Neuronal stem cell (in vitro differentiated cells): Measurements from ENCODE around the gene RNF152.

Experiments
- DNase-seq: peaks from one replicate; pipeline ENCODE4 v3.0.0-alpha.2; 2013; ENCODE audit warnings: low spot score
- H2AFZ ChIP-seq: one replicate; pipeline ENCODE4 v1.6.1; 2013; ENCODE audit warnings: mild to moderate bottlenecking, low read length, inconsistent platforms
- H2AK5ac ChIP-seq: 2 replicates; pipeline ENCODE4 v1.6.1; 2013; ENCODE audit warnings: low read depth, mild to moderate bottlenecking, inconsistent platforms, low read length, moderate library complexity, mixed read lengths
- H2BK120ac ChIP-seq: 2 replicates; pipeline ENCODE4 v1.6.1; 2013; ENCODE audit warnings: low read depth, mild to moderate bottlenecking, inconsistent platforms, low read length, moderate library complexity, mixed read lengths
- H2BK12ac ChIP-seq: one replicate; pipeline ENCODE4 v1.6.1; 2013; ENCODE audit warnings: low read length, inconsistent platforms
- H2BK15ac ChIP-seq: 2 replicates; pipeline ENCODE4 v1.6.1; 2013; ENCODE audit warnings: mild to moderate bottlenecking, low read length, inconsistent platforms, mixed read lengths
- H2BK5ac ChIP-seq: one replicate; pipeline ENCODE4 v1.6.1; 2013; ENCODE audit warnings: inconsistent platforms, mild to moderate bottlenecking, low read length, moderate library complexity
- H3K14ac ChIP-seq: one replicate; pipeline ENCODE4 v1.6.1; 2013; ENCODE audit warnings: low read length, inconsistent platforms
- H3K18ac ChIP-seq: 2 replicates; pipeline ENCODE4 v1.6.1; 2013; ENCODE audit warnings: low read length, inconsistent platforms
- H3K23ac ChIP-seq: 2 replicates; pipeline ENCODE4 v1.6.1; 2013; ENCODE audit warnings: low read depth, mild to moderate bottlenecking, mixed read lengths, low read length, inconsistent platforms; ENCODE audit not compliant: poor library complexity
- H3K27ac ChIP-seq: replicated peaks from 3 replicates; pipeline ENCODE4 v1.5.1; 2013; ENCODE audit warnings: low read length, inconsistent platforms
- H3K27me3 ChIP-seq, 3 experiments: 2 replicates each; pipeline ENCODE4 v1.6.1; 2013; ENCODE audit warnings: low read length in 3 of 3, mild to moderate bottlenecking in 2 of 3, inconsistent platforms in 1 of 3, low read depth in 1 of 3, mixed read lengths in 1 of 3, moderate library complexity in 1 of 3; ENCODE audit not compliant: control insufficient read depth in 3 of 3, insufficient read depth in 3 of 3
- H3K36me3 ChIP-seq, 2 donors: replicated peaks in 1 of 2; 2 replicates each; pipeline ENCODE4 v1.6.1; 2013; ENCODE audit warnings: low read length in 2 of 2; ENCODE audit not compliant: control insufficient read depth in 2 of 2, insufficient read depth in 2 of 2
- H3K4ac ChIP-seq: 2 replicates; pipeline ENCODE4 v1.6.1; 2013; ENCODE audit warnings: inconsistent platforms, mild to moderate bottlenecking, low read length, moderate library complexity
- H3K4me1 ChIP-seq, 2 donors: 1 replicate in 1 of 2; 2 replicates in 1 of 2; pipeline ENCODE4 v1.6.1; 2013; ENCODE audit warnings: low read length in 2 of 2, low read depth in 1 of 2; ENCODE audit not compliant: control insufficient read depth in 2 of 2, insufficient read depth in 1 of 2
- H3K4me2 ChIP-seq: one replicate; pipeline ENCODE4 v1.6.1; 2013; ENCODE audit warnings: mild to moderate bottlenecking, low read length, inconsistent platforms; ENCODE audit not compliant: insufficient read depth, poor library complexity, severe bottlenecking
- H3K4me3 ChIP-seq, 2 donors: 2 replicates each; pipeline ENCODE4 v1.5.1; 2013; ENCODE audit warnings: low read length in 2 of 2, mild to moderate bottlenecking in 2 of 2, inconsistent platforms in 1 of 2, moderate library complexity in 1 of 2
- H3K79me1 ChIP-seq: one replicate; pipeline ENCODE4 v1.6.1; 2013; ENCODE audit warnings: low read depth, mild to moderate bottlenecking, inconsistent platforms, low read length, moderate library complexity
- H3K9ac ChIP-seq: one replicate; pipeline ENCODE4 v1.6.1; 2013; ENCODE audit warnings: mild to moderate bottlenecking, low read depth, low read length, inconsistent platforms; ENCODE audit not compliant: poor library complexity
- H3K9me3 ChIP-seq, 2 donors: replicated peaks in 1 of 2; 2 replicates each; pipeline versions ENCODE3 to v1.6.1; 2013; ENCODE audit warnings: low read length in 2 of 2, mild to moderate bottlenecking in 2 of 2, inconsistent platforms in 1 of 2, low read depth in 1 of 2, mixed read lengths in 1 of 2, moderate library complexity in 1 of 2; ENCODE audit not compliant: control insufficient read depth in 2 of 2, insufficient read depth in 1 of 2
- H4K8ac ChIP-seq: one replicate; pipeline ENCODE4 v1.6.1; 2013; ENCODE audit warnings: low read depth, mild to moderate bottlenecking, inconsistent platforms, low read length, moderate library complexity
- H4K91ac ChIP-seq: one replicate; pipeline ENCODE4 v1.6.1; 2013; ENCODE audit warnings: low read length, low read depth, mild to moderate bottlenecking, inconsistent platforms; ENCODE audit not compliant: poor library complexity
- WGBS, 2 donors: extraction: QIAGEN DNeasy Blood & Tissue Kit; methylation state at CpG; one replicate each; pipeline ENCODE4 v1.1.7; 2013; ENCODE audit warnings: missing lambda C conversion rate in 2 of 2, mixed read lengths in 1 of 2; ENCODE audit not compliant: insufficient read length in 2 of 2, insufficient replicate concordance in 1 of 2; ENCODE audit errors: extremely low coverage in 2 of 2; 5-methylcytosine and 5-hydroxymethylcytosine counted together

RNF152 gene

GRCh38 chr18:61774846-61775245 is 118.0 kb downstream of the RNF152 start:
- H2BK120ac ChIP-seq, result no peak overlapping the region
- H3K14ac ChIP-seq, result no peak overlapping the region
- no peak overlapping the region for H3K23ac ChIP-seq
- peaks cover 0 to 1% of the 10 kb centered on the region in 2 donors for H3K36me3 ChIP-seq
- H3K27me3 ChIP-seq, result no peaks in the 10 kb centered on the region
- no peak overlapping the region for H4K8ac ChIP-seq
- H2AK5ac ChIP-seq, result no peak overlapping the region
- H3K4ac ChIP-seq, result no peak overlapping the region
- DNase-seq, result no peak
- no peak overlapping the region for H3K4me3 ChIP-seq
- H2AFZ ChIP-seq, result no peak overlapping the region
- no peak overlapping the region for H2BK15ac ChIP-seq
- H2BK5ac ChIP-seq, result no peak overlapping the region
- no peaks in the 10 kb centered on the region for H3K79me1 ChIP-seq
- peaks cover 2 to 20% of the 10 kb centered on the region in 2 donors for H3K9me3 ChIP-seq
- no peak overlapping the region for H2BK12ac ChIP-seq
- no peak overlapping the region for H3K9ac ChIP-seq
- H4K91ac ChIP-seq, result no peak overlapping the region
- no peak overlapping the region for H3K4me2 ChIP-seq
- H3K27ac ChIP-seq, result no peak overlapping the region
- H3K4me1 ChIP-seq, result no peaks in the 10 kb centered on the region
- H3K18ac ChIP-seq, result no peak overlapping the region

GRCh38 chr18:61772293-61772848 is 120.4 kb downstream of the RNF152 start:
- no peak overlapping the region for H2BK15ac ChIP-seq
- no peak overlapping the region for H3K4me3 ChIP-seq
- no peak overlapping the region for H3K9ac ChIP-seq
- no peak overlapping the region for H2AFZ ChIP-seq
- H3K27me3 ChIP-seq, result no peaks in the 10 kb centered on the region
- no peak overlapping the region for H3K18ac ChIP-seq
- H3K9me3 ChIP-seq, result peaks cover 2 to 18% of the 10 kb centered on the region in 2 donors
- H2BK120ac ChIP-seq, result no peak overlapping the region
- DNase-seq, result no peak
- H3K36me3 ChIP-seq, result no peaks in the 10 kb centered on the region
- H3K27ac ChIP-seq, result no peak overlapping the region
- no peak overlapping the region for H2AK5ac ChIP-seq
- no peak overlapping the region for H3K4me2 ChIP-seq
- no CpG with 5 or more reads among the region's 2 CpGs for WGBS, 2 donors
- no peak overlapping the region for H3K4ac ChIP-seq
- H3K23ac ChIP-seq, result no peak overlapping the region
- no peak overlapping the region for H2BK12ac ChIP-seq
- no peak overlapping the region for H4K91ac ChIP-seq
- H2BK5ac ChIP-seq, result no peak overlapping the region
- H3K79me1 ChIP-seq, result no peaks in the 10 kb centered on the region
- no peaks in the 10 kb centered on the region for H3K4me1 ChIP-seq
- no peak overlapping the region for H4K8ac ChIP-seq
- H3K14ac ChIP-seq, result no peak overlapping the region

GRCh38 chr18:61771861-61772260 is 120.9 kb downstream of the RNF152 start:
- H2BK15ac ChIP-seq, result no peak overlapping the region

GRCh38 chr18:61770279-61770678 is 122.5 kb downstream of the RNF152 start:
- H3K27me3 ChIP-seq, result no peaks in the 10 kb centered on the region
- no peak overlapping the region for H3K4ac ChIP-seq
- no peak overlapping the region for H4K8ac ChIP-seq
- DNase-seq, result no peak
- no peak overlapping the region for H3K14ac ChIP-seq
- H2BK120ac ChIP-seq, result no peak overlapping the region
- H3K23ac ChIP-seq, result no peak overlapping the region
- H4K91ac ChIP-seq, result no peak overlapping the region
- no peak overlapping the region for H2BK15ac ChIP-seq
- H3K18ac ChIP-seq, result no peak overlapping the region
- H2BK12ac ChIP-seq, result no peak overlapping the region
- H2AFZ ChIP-seq, result peak overlapping the region; percentile 15
- WGBS, 2 donors, result no CpG with 5 or more reads among the region's 3 CpGs
- H3K27ac ChIP-seq, result no peak overlapping the region
- no peaks in the 10 kb centered on the region for H3K79me1 ChIP-seq
- H3K4me3 ChIP-seq, result no peak overlapping the region
- no peak overlapping the region for H3K4me2 ChIP-seq
- peaks cover 1% of the 10 kb centered on the region in 2 donors for H3K4me1 ChIP-seq
- H3K36me3 ChIP-seq, result no peaks in the 10 kb centered on the region
- H2BK5ac ChIP-seq, result no peak overlapping the region
- no peak overlapping the region for H3K9ac ChIP-seq
- H3K9me3 ChIP-seq, result peaks cover 2 to 13% of the 10 kb centered on the region in 2 donors
- no peak overlapping the region for H2AK5ac ChIP-seq

More at GRCh38 chr18:61771861-61772260, 120.9 kb downstream of the RNF152 start:
- DNase-seq, result no peak
- Histone ChIP-seq H3K4ac (no peak overlapping the region), H3K9ac (no peak overlapping the region), H3K36me3 (no peaks in the 10 kb centered on the region), H2AK5ac (no peak overlapping the region), H3K23ac (no peak overlapping the region), H3K27me3 (no peaks in the 10 kb centered on the region), H4K8ac (no peak overlapping the region), H2BK12ac (no peak overlapping the region), H2AFZ (no peak overlapping the region), H3K14ac (no peak overlapping the region), H3K9me3 (peaks cover 2 to 17% of the 10 kb centered on the region in 2 donors), H2BK5ac (no peak overlapping the region), H3K4me3 (no peak overlapping the region), H2BK120ac (no peak overlapping the region), H3K18ac (no peak overlapping the region), H4K91ac (no peak overlapping the region), H3K4me1 (no peaks in the 10 kb centered on the region), H3K27ac (no peak overlapping the region), H3K79me1 (no peaks in the 10 kb centered on the region), H3K4me2 (no peak overlapping the region)
- WGBS, 2 donors, result no CpG with 5 or more reads among the region's 2 CpGs
